GM11168 (cell line): ENCODE data around the gene ZNF185.

ENCODE experiments used
- in situ Hi-C: fragments of 300-500 bp; cut with MboI; formaldehyde crosslinking; loops from one replicate; pipeline ENCODE4 v1.12.0; 2022; ENCODE audit warnings: low sequenced_read_pairs; ENCODE audit not compliant: unreplicated experiment

ZNF185 gene

GRCh38 chrX:152897222-152898131 lies at the start of gene ZNF185:
Gene ZNF185, plus strand, starts transcription at chrX:152898067. Its CDS starts 16,423 bp downstream, at chrX:152914490.
- in situ Hi-C loops: no loop called here

- in situ Hi-C loops: no loop called here
Measured at GRCh38 chrX:152850465-152850864, 47.4 kb upstream of the ZNF185 start.

GRCh38 chrX:152853986-152854385 lies 43.9 kb upstream of the ZNF185 start:
- in situ Hi-C loops: no loop called here

- in situ Hi-C loops: no loop called here
Measured at GRCh38 chrX:152861116-152861515, 36.8 kb upstream of the ZNF185 start.

- in situ Hi-C loops: no loop called here
Measured at GRCh38 chrX:152861826-152862225, 36.0 kb upstream of the ZNF185 start.

GRCh38 chrX:152865232-152865920 lies 32.5 kb upstream of the ZNF185 start:
- in situ Hi-C loops: no loop called here

- in situ Hi-C loops: no loop called here
Measured at GRCh38 chrX:152866386-152866785, 31.5 kb upstream of the ZNF185 start.

GRCh38 chrX:152869972-152870371 lies 27.9 kb upstream of the ZNF185 start:
- in situ Hi-C loops: no loop called here

- in situ Hi-C loops: no loop called here
Measured at GRCh38 chrX:152871260-152871659, 26.6 kb upstream of the ZNF185 start.

- in situ Hi-C loops: no loop called here
Measured at GRCh38 chrX:152872522-152872921, 25.3 kb upstream of the ZNF185 start.

- in situ Hi-C loops: no loop called here
Measured at GRCh38 chrX:152873361-152873760, 24.5 kb upstream of the ZNF185 start.

GRCh38 chrX:152876931-152877840 lies 20.7 kb upstream of the ZNF185 start:
- in situ Hi-C loops: no loop called here

- in situ Hi-C loops: no loop called here
Measured at GRCh38 chrX:152878976-152879755, 18.7 kb upstream of the ZNF185 start.

GRCh38 chrX:152881289-152881688 lies 16.6 kb upstream of the ZNF185 start:
- in situ Hi-C loops: no loop called here

- in situ Hi-C loops: no loop called here
Measured at GRCh38 chrX:152884171-152884570, 13.7 kb upstream of the ZNF185 start.

- in situ Hi-C loops: no loop called here
Measured at GRCh38 chrX:152886716-152887115, 11.2 kb upstream of the ZNF185 start.

- in situ Hi-C loops: no loop called here
Measured at GRCh38 chrX:152892499-152892898, 5.4 kb upstream of the ZNF185 start.

GRCh38 chrX:152892999-152893891 lies 4.6 kb upstream of the ZNF185 start:
- in situ Hi-C loops: no loop called here
